Loucy (cell line): ENCODE data around the gene NID1.

ENCODE experiments used
- H2AFZ ChIP-seq: fragments of 200-600 bp; sonication (generic); 2 replicates; pipeline ENCODE4 v1.6.0; 2016; ENCODE audit warnings: antibody characterized with exemption, mild to moderate bottlenecking, low read length, moderate library complexity
- H3F3A ChIP-seq: fragments of 200-600 bp; 2 replicates; pipeline ENCODE4 v1.6.0; 2016; ENCODE audit warnings: antibody characterized with exemption, low read depth, mild to moderate bottlenecking
- H3K27me3 ChIP-seq: fragments of 200-600 bp; sonication (generic); 2 replicates; pipeline ENCODE4 v1.6.1; 2014; ENCODE audit warnings: low read length, mild to moderate bottlenecking; ENCODE audit not compliant: insufficient read depth, poor library complexity, severe bottlenecking
- H3K36me3 ChIP-seq: fragments of 200-600 bp; sonication (generic); 2 replicates; pipeline ENCODE4 v1.6.1; 2016; ENCODE audit warnings: low read length; ENCODE audit not compliant: insufficient read depth
- H3K4me1 ChIP-seq: fragments of 200-600 bp; sonication (generic); 2 replicates; pipeline ENCODE4 v1.5.1; 2014; ENCODE audit warnings: low read length, mild to moderate bottlenecking; ENCODE audit not compliant: insufficient read depth, poor library complexity, severe bottlenecking
- H3K4me2 ChIP-seq: fragments of 200-600 bp; sonication (generic); 2 replicates; pipeline ENCODE4 v1.6.0; 2014; ENCODE audit warnings: antibody characterized with exemption, low read length, low read depth, mild to moderate bottlenecking; ENCODE audit not compliant: poor library complexity, severe bottlenecking
- H3K4me3 ChIP-seq: fragments of 200-600 bp; sonication (generic); 2 replicates; pipeline ENCODE4 v1.5.1; 2014; ENCODE audit warnings: low read length, mild to moderate bottlenecking, mixed read lengths; ENCODE audit not compliant: poor library complexity, severe bottlenecking
- H3K79me2 ChIP-seq: fragments of 200-600 bp; sonication (generic); 2 replicates; pipeline ENCODE4 v1.6.1; 2014; ENCODE audit warnings: low read length; ENCODE audit not compliant: insufficient read depth
- H3K9ac ChIP-seq: fragments of 200-600 bp; sonication (generic); 2 replicates; pipeline ENCODE4 v1.6.0; 2014; ENCODE audit warnings: mild to moderate bottlenecking, low read depth, low read length, moderate library complexity; ENCODE audit not compliant: poor library complexity, severe bottlenecking
- H3K9me2 ChIP-seq: fragments of 200-600 bp; sonication (generic); replicated peaks from 2 replicates; pipeline ENCODE4 v1.6.1; 2016; ENCODE audit warnings: low read depth, low read length, mixed read lengths
- H3K9me3 ChIP-seq: fragments of 200-600 bp; sonication (generic); 2 replicates; pipeline ENCODE4 v1.6.1; 2014; ENCODE audit warnings: mild to moderate bottlenecking, antibody characterized with exemption, low read length, low read depth; ENCODE audit not compliant: insufficient read depth
- H4K20me1 ChIP-seq: fragments of 200-600 bp; sonication (generic); 2 replicates; pipeline ENCODE4 v1.6.0; 2014; ENCODE audit warnings: antibody characterized with exemption, low read length, mild to moderate bottlenecking; ENCODE audit not compliant: insufficient read depth, poor library complexity, severe bottlenecking
- CTCF ChIP-seq: fragments of 200-600 bp; sonication (generic); conservative IDR thresholded peaks from 2 replicates; pipeline ENCODE4 v1.5.1; 2014; ENCODE audit warnings: mild to moderate bottlenecking, antibody characterized with exemption, low read length
- EZH2phosphoT487 ChIP-seq: fragments of 200-600 bp; IDR thresholded peaks from 2 replicates; pipeline ENCODE4 v1.6.1; 2018; ENCODE audit warnings: antibody characterized with exemption, mild to moderate bottlenecking, moderate library complexity, borderline replicate concordance

Gene NID1

GRCh38 chr1:235997049-235997448 is 67.8 kb downstream of the NID1 start:
- Histone ChIP-seq H3K4me1 (peaks cover 7% of the 10 kb centered on the region), H3K4me3 (no peak overlapping the region), H3K79me2 (no peaks in the 10 kb centered on the region), H3K9me3 (no peaks in the 10 kb centered on the region), H3F3A (no peaks in the 10 kb centered on the region), H2AFZ (no peak overlapping the region), H3K4me2 (no peak overlapping the region), H3K9me2 (no peaks in the 10 kb centered on the region), H4K20me1 (no peaks in the 10 kb centered on the region), H3K36me3 (no peaks in the 10 kb centered on the region), H3K27me3 (no peaks in the 10 kb centered on the region), H3K9ac (no peak overlapping the region)
- no peak for TF ChIP-seq CTCF
- no peak for TF ChIP-seq EZH2phosphoT487

- H3K9ac ChIP-seq, result no peak overlapping the region
Measured at GRCh38 chr1:235996048-235996785, 68.7 kb downstream of the NID1 start.

GRCh38 chr1:235995511-235995910 is 69.4 kb downstream of the NID1 start:
- Histone ChIP-seq H3K4me1 (peaks cover 7% of the 10 kb centered on the region), H3K4me2 (no peak overlapping the region), H4K20me1 (no peaks in the 10 kb centered on the region), H2AFZ (no peak overlapping the region), H3F3A (no peaks in the 10 kb centered on the region), H3K4me3 (no peak overlapping the region), H3K79me2 (no peaks in the 10 kb centered on the region), H3K9me2 (no peaks in the 10 kb centered on the region), H3K9me3 (no peaks in the 10 kb centered on the region), H3K27me3 (no peaks in the 10 kb centered on the region), H3K36me3 (no peaks in the 10 kb centered on the region), H3K9ac (no peak overlapping the region)
- no peak for TF ChIP-seq EZH2phosphoT487
- TF ChIP-seq CTCF, result no peak

More at GRCh38 chr1:235996048-235996785, 68.7 kb downstream of the NID1 start:
- Histone ChIP-seq H3K4me2 (no peak overlapping the region), H3K4me1 (peaks cover 7% of the 10 kb centered on the region), H3K9me2 (no peaks in the 10 kb centered on the region), H3F3A (no peaks in the 10 kb centered on the region), H2AFZ (no peak overlapping the region), H4K20me1 (no peaks in the 10 kb centered on the region), H3K9me3 (no peaks in the 10 kb centered on the region), H3K36me3 (no peaks in the 10 kb centered on the region), H3K4me3 (no peak overlapping the region), H3K79me2 (no peaks in the 10 kb centered on the region), H3K27me3 (no peaks in the 10 kb centered on the region)
- no peak for TF ChIP-seq EZH2phosphoT487
- no peak for TF ChIP-seq CTCF
